Caki2 (cell line): ENCODE measurements around the gene IDE. TPM values are rescaled to one million over a fixed set of nuclear protein-coding genes. Genes with fewer than 3 reads are reported as not detected.
"Not testable (repeated sequence)": the region's sequence is repeated elsewhere in the genome, so short reads cannot be mapped to it uniquely, and the experiment has no call there.

Source experiments
- DNase-seq: peaks from one replicate; pipeline ENCODE4 v3.0.0-alpha.2; 2015; ENCODE audit warnings: low read depth
- in situ Hi-C: cut with HindIII; loops from 2 replicates; pipeline ENCODE4 v1.10.0; 2016; ENCODE audit warnings: low sequenced_read_pairs, low pct_unique_long_range_greater_than_20kb, mixed read lengths
- total RNA-seq: library from RNA; depleted of rRNA; stranded (reverse); fragments of >200 nt; shearing (Covaris generic); gene quantifications from 2 replicates; pipeline ENCODE4 v1.2.3, GENCODE V29; 2014; ENCODE audit warnings: low replicate concordance; rRNA removed

The IDE gene
- total RNA-seq, 1 experiment from 2014 or later: 20.5 TPM

GRCh38 chr10:92405419-92405924 is 168.4 kb downstream of the IDE start:
- DNase-seq: no peak
- in situ Hi-C loops: no loop called here

GRCh38 chr10:92404612-92405418 is 169.1 kb downstream of the IDE start:
- DNase-seq: no peak
- in situ Hi-C loops: no loop called here

GRCh38 chr10:92402234-92402633 is 171.7 kb downstream of the IDE start:
- in situ Hi-C loops, DNase-seq: not testable (repeated sequence)

Other genes starting within 250 kb of the IDE start
- 7.4 and 15.1 TPM in 2 replicates for gene KIF11, start 19.0 kb upstream of the IDE start, total RNA-seq
- gene HHEX, start 115.9 kb upstream of the IDE start, total RNA-seq: 0.64 and 3.3 TPM in 2 replicates